HG03521 (cell line): ENCODE results near the gene BAG2.

Source experiments
- ATAC-seq: cut with Tn5 transposase; IDR thresholded peaks from one replicate; pipeline ENCODE4 v1.9.1; 2021; ENCODE audit warnings: mild to moderate bottlenecking, moderate library complexity; ENCODE audit not compliant: unreplicated experiment

The BAG2 gene

GRCh38 chr6:57221191-57221935 lies 49.2 kb downstream of the BAG2 start:
- ATAC-seq = peak; percentile 68

- peak; percentile 76 for ATAC-seq
Observed at GRCh38 chr6:57221936-57222742, 50.0 kb downstream of the BAG2 start, which contains the start of gene RAB23. Gene RAB23 (minus strand): TSS chr6:57222307. CDS start chr6:57210380, 11,927 bp downstream.

DNA sequence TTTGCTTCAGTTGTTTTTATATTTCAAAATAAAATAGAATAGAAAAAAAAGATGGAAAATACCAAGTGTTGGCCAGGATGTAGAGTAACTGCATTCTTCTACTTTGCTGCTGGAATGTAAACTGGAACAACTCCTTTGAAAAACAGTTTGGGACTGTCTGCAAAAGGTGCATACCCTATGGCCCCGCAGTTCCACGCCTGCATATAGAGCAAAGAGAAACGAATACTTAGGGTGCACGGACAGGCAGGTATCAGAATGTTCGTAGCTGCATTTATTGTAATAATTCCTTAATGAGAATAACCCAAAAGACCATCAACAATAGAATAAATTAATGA lies 50.6 kb downstream of the BAG2 start:
- no peak for ATAC-seq

GRCh38 chr6:57224769-57225515 lies 52.8 kb downstream of the BAG2 start:
- no peak for ATAC-seq

DNA sequence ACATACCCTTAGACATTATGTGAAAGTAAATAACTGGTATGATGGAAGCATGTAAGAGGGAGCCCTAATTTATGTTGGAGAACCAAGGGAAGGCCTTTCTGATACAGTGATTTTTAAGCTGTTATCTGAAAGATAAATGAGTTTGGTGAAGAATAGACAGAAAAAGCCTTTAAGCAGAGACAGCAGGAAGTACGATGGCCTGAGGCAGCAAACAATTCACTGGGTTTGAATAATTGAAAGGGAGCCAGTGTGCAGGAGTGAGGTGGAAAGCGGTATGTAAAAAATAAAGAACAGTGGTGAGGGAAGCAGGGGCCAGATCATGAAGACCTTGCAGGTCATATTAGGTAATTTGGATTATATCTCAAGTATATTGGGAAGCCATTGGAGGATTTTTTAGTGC lies 54.1 kb downstream of the BAG2 start:
- ATAC-seq = no peak
